Neuronal stem cell (in vitro differentiated cells): Measurements from ENCODE around the gene LAMC3.

Experiments used
- DNase-seq: peaks from one replicate; pipeline ENCODE4 v3.0.0-alpha.2; 2013; ENCODE audit warnings: low spot score
- H2AFZ ChIP-seq: one replicate; pipeline ENCODE4 v1.6.1; 2013; ENCODE audit warnings: mild to moderate bottlenecking, low read length, inconsistent platforms
- H2AK5ac ChIP-seq: 2 replicates; pipeline ENCODE4 v1.6.1; 2013; ENCODE audit warnings: low read depth, mild to moderate bottlenecking, inconsistent platforms, low read length, moderate library complexity, mixed read lengths
- H2BK120ac ChIP-seq: 2 replicates; pipeline ENCODE4 v1.6.1; 2013; ENCODE audit warnings: low read depth, mild to moderate bottlenecking, inconsistent platforms, low read length, moderate library complexity, mixed read lengths
- H2BK12ac ChIP-seq: one replicate; pipeline ENCODE4 v1.6.1; 2013; ENCODE audit warnings: low read length, inconsistent platforms
- H2BK15ac ChIP-seq: 2 replicates; pipeline ENCODE4 v1.6.1; 2013; ENCODE audit warnings: mild to moderate bottlenecking, low read length, inconsistent platforms, mixed read lengths
- H2BK5ac ChIP-seq: one replicate; pipeline ENCODE4 v1.6.1; 2013; ENCODE audit warnings: inconsistent platforms, mild to moderate bottlenecking, low read length, moderate library complexity
- H3K14ac ChIP-seq: one replicate; pipeline ENCODE4 v1.6.1; 2013; ENCODE audit warnings: low read length, inconsistent platforms
- H3K18ac ChIP-seq: 2 replicates; pipeline ENCODE4 v1.6.1; 2013; ENCODE audit warnings: low read length, inconsistent platforms
- H3K23ac ChIP-seq: 2 replicates; pipeline ENCODE4 v1.6.1; 2013; ENCODE audit warnings: low read depth, mild to moderate bottlenecking, mixed read lengths, low read length, inconsistent platforms; ENCODE audit not compliant: poor library complexity
- H3K27ac ChIP-seq: replicated peaks from 3 replicates; pipeline ENCODE4 v1.5.1; 2013; ENCODE audit warnings: low read length, inconsistent platforms
- H3K27me3 ChIP-seq, 3 experiments: 2 replicates each; pipeline ENCODE4 v1.6.1; 2013; ENCODE audit warnings: low read length in 3 of 3, mild to moderate bottlenecking in 2 of 3, inconsistent platforms in 1 of 3, low read depth in 1 of 3, mixed read lengths in 1 of 3, moderate library complexity in 1 of 3; ENCODE audit not compliant: control insufficient read depth in 3 of 3, insufficient read depth in 3 of 3
- H3K36me3 ChIP-seq, 2 donors: replicated peaks in 1 of 2; 2 replicates each; pipeline ENCODE4 v1.6.1; 2013; ENCODE audit warnings: low read length in 2 of 2; ENCODE audit not compliant: control insufficient read depth in 2 of 2, insufficient read depth in 2 of 2
- H3K4ac ChIP-seq: 2 replicates; pipeline ENCODE4 v1.6.1; 2013; ENCODE audit warnings: inconsistent platforms, mild to moderate bottlenecking, low read length, moderate library complexity
- H3K4me1 ChIP-seq, 2 donors: 1 replicate in 1 of 2; 2 replicates in 1 of 2; pipeline ENCODE4 v1.6.1; 2013; ENCODE audit warnings: low read length in 2 of 2, low read depth in 1 of 2; ENCODE audit not compliant: control insufficient read depth in 2 of 2, insufficient read depth in 1 of 2
- H3K4me2 ChIP-seq: one replicate; pipeline ENCODE4 v1.6.1; 2013; ENCODE audit warnings: mild to moderate bottlenecking, low read length, inconsistent platforms; ENCODE audit not compliant: insufficient read depth, poor library complexity, severe bottlenecking
- H3K4me3 ChIP-seq, 2 donors: 2 replicates each; pipeline ENCODE4 v1.5.1; 2013; ENCODE audit warnings: low read length in 2 of 2, mild to moderate bottlenecking in 2 of 2, inconsistent platforms in 1 of 2, moderate library complexity in 1 of 2
- H3K79me1 ChIP-seq: one replicate; pipeline ENCODE4 v1.6.1; 2013; ENCODE audit warnings: low read depth, mild to moderate bottlenecking, inconsistent platforms, low read length, moderate library complexity
- H3K9ac ChIP-seq: one replicate; pipeline ENCODE4 v1.6.1; 2013; ENCODE audit warnings: mild to moderate bottlenecking, low read depth, low read length, inconsistent platforms; ENCODE audit not compliant: poor library complexity
- H3K9me3 ChIP-seq, 2 donors: replicated peaks in 1 of 2; 2 replicates each; pipeline versions ENCODE3 to v1.6.1; 2013; ENCODE audit warnings: low read length in 2 of 2, mild to moderate bottlenecking in 2 of 2, inconsistent platforms in 1 of 2, low read depth in 1 of 2, mixed read lengths in 1 of 2, moderate library complexity in 1 of 2; ENCODE audit not compliant: control insufficient read depth in 2 of 2, insufficient read depth in 1 of 2
- H4K8ac ChIP-seq: one replicate; pipeline ENCODE4 v1.6.1; 2013; ENCODE audit warnings: low read depth, mild to moderate bottlenecking, inconsistent platforms, low read length, moderate library complexity
- H4K91ac ChIP-seq: one replicate; pipeline ENCODE4 v1.6.1; 2013; ENCODE audit warnings: low read length, low read depth, mild to moderate bottlenecking, inconsistent platforms; ENCODE audit not compliant: poor library complexity
- WGBS, 2 donors: extraction: QIAGEN DNeasy Blood & Tissue Kit; methylation state at CpG; one replicate each; pipeline ENCODE4 v1.1.7; 2013; ENCODE audit warnings: missing lambda C conversion rate in 2 of 2, mixed read lengths in 1 of 2; ENCODE audit not compliant: insufficient read length in 2 of 2, insufficient replicate concordance in 1 of 2; ENCODE audit errors: extremely low coverage in 2 of 2; 5-methylcytosine and 5-hydroxymethylcytosine counted together

LAMC3 gene

GRCh38 chr9:130972277-130972956, 36.6 kb upstream of the LAMC3 start:
- H3K23ac ChIP-seq: peak overlapping the region; percentile 95
- H2BK5ac ChIP-seq: no peak overlapping the region
- no peak overlapping the region for H3K27ac ChIP-seq
- H3K4me2 ChIP-seq: no peak overlapping the region
- H3K79me1 ChIP-seq: no peaks in the 10 kb centered on the region
- WGBS, 2 donors: no CpG with 5 or more reads among the region's 6 CpGs
- H2BK12ac ChIP-seq: peak overlapping the region; percentile 27
- no peak overlapping the region for H2BK15ac ChIP-seq
- no peak overlapping the region for H3K4me3 ChIP-seq
- H3K36me3 ChIP-seq: no peaks in the 10 kb centered on the region
- H3K9ac ChIP-seq: no peak overlapping the region
- H3K14ac ChIP-seq: no peak overlapping the region
- no peak overlapping the region for H2AFZ ChIP-seq
- H3K4me1 ChIP-seq: peaks cover 7 to 9% of the 10 kb centered on the region in 2 donors
- no peaks in the 10 kb centered on the region for H3K9me3 ChIP-seq
- no peak overlapping the region for H4K91ac ChIP-seq
- peak overlapping the region; percentile 23 for H2AK5ac ChIP-seq
- peaks cover 0 to 13% (median 0%) of the 10 kb centered on the region in 3 experiments for H3K27me3 ChIP-seq
- no peak overlapping the region for H4K8ac ChIP-seq
- peak overlapping the region; percentile 1 for H3K18ac ChIP-seq
- H2BK120ac ChIP-seq: no peak overlapping the region
- H3K4ac ChIP-seq: no peak overlapping the region
- DNase-seq: no peak

GRCh38 chr9:130972957-130973685, 35.9 kb upstream of the LAMC3 start:
- Histone ChIP-seq H4K8ac (no peak overlapping the region), H3K79me1 (no peaks in the 10 kb centered on the region), H2BK15ac (peak overlapping the region; percentile 35), H3K36me3 (no peaks in the 10 kb centered on the region), H2BK12ac (peak overlapping the region; percentile 65), H3K9me3 (no peaks in the 10 kb centered on the region), H3K4me1 (peaks cover 10 to 11% of the 10 kb centered on the region in 2 donors), H3K23ac (peak overlapping the region; percentile 95), H3K4ac (no peak overlapping the region), H3K4me2 (no peak overlapping the region), H3K18ac (peak overlapping the region; percentile 84), H2AK5ac (peak overlapping the region; percentile 90), H3K14ac (no peak overlapping the region), H3K4me3 (no peak overlapping the region), H4K91ac (no peak overlapping the region), H2AFZ (peak overlapping the region; percentile 43), H3K9ac (no peak overlapping the region), H3K27me3 (peaks cover 0 to 13% (median 0%) of the 10 kb centered on the region in 3 experiments), H2BK120ac (no peak overlapping the region), H2BK5ac (peak overlapping the region; percentile 21), H3K27ac (no peak overlapping the region)
- no CpG with 5 or more reads among the region's 19 CpGs for WGBS, 2 donors
- no peak for DNase-seq

GRCh38 chr9:130973686-130974281, 35.2 kb upstream of the LAMC3 start:
- peak overlapping the region; percentile 35 for H2BK15ac ChIP-seq
- H3K4me1 ChIP-seq: peaks cover 10 to 11% of the 10 kb centered on the region in 2 donors
- peak overlapping the region; percentile 43 for H2AFZ ChIP-seq
- no peak overlapping the region for H2BK12ac ChIP-seq
- no peaks in the 10 kb centered on the region for H3K79me1 ChIP-seq
- peaks cover 0 to 13% (median 0%) of the 10 kb centered on the region in 3 experiments for H3K27me3 ChIP-seq
- H3K14ac ChIP-seq: no peak overlapping the region
- peak overlapping the region; percentile 36 for H2BK120ac ChIP-seq
- no CpG with 5 or more reads among the region's 21 CpGs for WGBS, 2 donors
- no peaks in the 10 kb centered on the region for H3K9me3 ChIP-seq
- H2AK5ac ChIP-seq: peak overlapping the region; percentile 90
- no peak for DNase-seq
- H3K27ac ChIP-seq: no peak overlapping the region
- no peak overlapping the region for H3K4me3 ChIP-seq
- no peak overlapping the region for H3K4ac ChIP-seq
- peak overlapping the region; percentile 95 for H3K23ac ChIP-seq
- no peak overlapping the region for H3K4me2 ChIP-seq
- no peaks in the 10 kb centered on the region for H3K36me3 ChIP-seq
- H4K8ac ChIP-seq: no peak overlapping the region
- no peak overlapping the region for H3K9ac ChIP-seq
- H4K91ac ChIP-seq: no peak overlapping the region
- peak overlapping the region; percentile 84 for H3K18ac ChIP-seq
- peak overlapping the region; percentile 21 for H2BK5ac ChIP-seq

- Histone ChIP-seq H2AK5ac (no peak overlapping the region), H3K18ac (no peak overlapping the region), H4K8ac (no peak overlapping the region), H2AFZ (no peak overlapping the region), H3K36me3 (no peaks in the 10 kb centered on the region), H3K14ac (no peak overlapping the region), H3K79me1 (no peaks in the 10 kb centered on the region), H3K23ac (no peak overlapping the region), H2BK15ac (no peak overlapping the region), H3K27ac (no peak overlapping the region), H3K4me2 (no peak overlapping the region), H3K27me3 (peaks cover 0 to 13% (median 0%) of the 10 kb centered on the region in 3 experiments), H3K9me3 (no peaks in the 10 kb centered on the region), H4K91ac (no peak overlapping the region), H3K4me1 (peaks cover 10 to 12% of the 10 kb centered on the region in 2 donors), H3K4ac (no peak overlapping the region), H3K4me3 (no peak overlapping the region), H2BK12ac (no peak overlapping the region), H3K9ac (no peak overlapping the region), H2BK120ac (no peak overlapping the region), H2BK5ac (no peak overlapping the region)
- no peak for DNase-seq
- WGBS, 2 donors: no CpG with 5 or more reads among the region's 5 CpGs
Measured at GRCh38 chr9:130974697-130975096, 34.3 kb upstream of the LAMC3 start.
